Thyroid gland (tissue), 4 donors: Measurements from ENCODE around the gene SLC5A6. TPM values are rescaled to one million over a fixed set of nuclear protein-coding genes. Genes with fewer than 3 reads are reported as not detected.

Source experiments
- DNase-seq, 2 donors: peaks; one replicate each; pipeline ENCODE4 v3.0.0-alpha.2; 2019
- H3K27ac ChIP-seq, 3 donors: fragments of 200-600 bp; sonication (generic); 1 replicate in 2 of 3; 2 replicates in 1 of 3; pipeline ENCODE4 v1.5.1; 2016 to 2019; ENCODE audit warnings: mild to moderate bottlenecking in 1 of 3, moderate library complexity in 1 of 3
- H3K27me3 ChIP-seq: fragments of 200-600 bp; sonication (generic); one replicate; pipeline ENCODE4 v1.5.1; 2019
- H3K36me3 ChIP-seq, 2 donors: fragments of 200-600 bp; sonication (generic); one replicate each; pipeline ENCODE4 v1.5.1; 2016 to 2019
- H3K4me1 ChIP-seq, 2 donors: fragments of 200-600 bp; sonication (generic); one replicate each; pipeline ENCODE4 v1.5.1; 2017 to 2019
- H3K4me3 ChIP-seq, 3 donors: fragments of 200-600 bp; sonication (generic); replicated peaks in 1 of 3; 1 replicate in 2 of 3; 2 replicates in 1 of 3; pipeline ENCODE4 v1.5.1; 2016; ENCODE audit warnings: mild to moderate bottlenecking in 1 of 3
- H3K9me3 ChIP-seq: fragments of 200-600 bp; sonication (generic); one replicate; pipeline ENCODE4 v1.5.1; 2017
- POLR2A ChIP-seq, 2 donors: fragments of 450-650 bp; IDR thresholded peaks; one replicate each; pipeline ENCODE4 v1.6.1; 2017; ENCODE audit warnings: antibody characterized with exemption in 2 of 2, mild to moderate bottlenecking in 2 of 2, moderate library complexity in 1 of 2
- WGBS, 2 donors: methylation state at CpG; one replicate each; pipeline ENCODE4 v1.1.5; 2017; 5-methylcytosine and 5-hydroxymethylcytosine counted together
- intact Hi-C: fragments of 100-400 bp; cut with DNase I; formaldehyde crosslinking; loops from one replicate; pipeline ENCODE4 v1.15.1; 2023
- total RNA-seq, 4 donors: library from RNA; depleted of rRNA; stranded (reverse); fragments of >200 nt; gene quantifications; one replicate each; pipeline ENCODE4 v1.2.3, GENCODE V29; 2016
- TF ChIP-seq, protein P1 (sequence below), 6 experiments: fragments of 200-600 bp in 3 of 6; fragments of 450-650 bp in 3 of 6; sonication (generic) in 3 of 6; IDR thresholded peaks; one replicate each; pipeline ENCODE4 v1.5.1; 2016 to 2019; ENCODE audit warnings: antibody characterized with exemption in 6 of 6, mild to moderate bottlenecking in 2 of 6, inconsistent platforms in 1 of 6, moderate library complexity in 1 of 6

SLC5A6 gene
- total RNA-seq, 4 donors from 2014 or later = 10.9 to 34.0 (median 22.0) TPM

DNA sequence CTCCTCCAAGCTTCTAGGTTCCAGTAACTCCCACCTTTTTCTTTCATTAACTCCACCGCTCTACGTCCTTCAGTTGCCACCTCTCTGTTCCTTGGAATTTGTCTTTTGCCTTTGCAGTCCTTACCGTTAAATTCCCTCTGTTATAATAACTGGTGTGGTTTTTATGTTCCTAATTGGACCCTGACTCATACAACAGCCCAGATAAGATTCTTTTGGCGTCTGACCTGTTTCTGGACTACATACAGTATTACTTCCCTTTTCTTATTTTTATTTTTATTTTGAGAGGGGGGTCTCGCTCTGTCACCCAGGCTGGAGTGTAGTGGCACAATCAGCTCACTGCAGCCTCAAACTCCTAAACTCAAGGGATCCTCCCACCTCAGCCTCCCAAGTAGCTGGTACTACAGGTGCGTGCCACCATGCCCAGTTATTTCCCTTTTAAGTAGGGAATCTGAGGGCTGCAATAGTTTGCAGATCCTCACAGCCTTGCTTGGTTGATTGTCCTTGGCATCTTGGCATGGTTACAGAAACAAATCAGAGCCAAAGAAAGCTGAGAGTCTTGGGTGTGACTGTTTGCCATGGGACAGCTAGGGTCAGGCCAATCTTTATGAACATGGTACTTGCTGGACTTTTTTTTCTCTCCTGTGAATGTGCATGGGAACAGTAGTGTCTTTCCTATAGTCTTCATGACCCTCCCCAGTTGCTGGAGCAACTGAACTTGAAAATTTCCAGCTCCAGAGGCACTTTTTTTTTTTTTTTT is 41.3 kb downstream of the SLC5A6 start:
- no peak overlapping the region for H3K27ac ChIP-seq
- WGBS, 2 donors = 73 to 81% methylated on average over 6 of the region's 6 CpGs

DNA sequence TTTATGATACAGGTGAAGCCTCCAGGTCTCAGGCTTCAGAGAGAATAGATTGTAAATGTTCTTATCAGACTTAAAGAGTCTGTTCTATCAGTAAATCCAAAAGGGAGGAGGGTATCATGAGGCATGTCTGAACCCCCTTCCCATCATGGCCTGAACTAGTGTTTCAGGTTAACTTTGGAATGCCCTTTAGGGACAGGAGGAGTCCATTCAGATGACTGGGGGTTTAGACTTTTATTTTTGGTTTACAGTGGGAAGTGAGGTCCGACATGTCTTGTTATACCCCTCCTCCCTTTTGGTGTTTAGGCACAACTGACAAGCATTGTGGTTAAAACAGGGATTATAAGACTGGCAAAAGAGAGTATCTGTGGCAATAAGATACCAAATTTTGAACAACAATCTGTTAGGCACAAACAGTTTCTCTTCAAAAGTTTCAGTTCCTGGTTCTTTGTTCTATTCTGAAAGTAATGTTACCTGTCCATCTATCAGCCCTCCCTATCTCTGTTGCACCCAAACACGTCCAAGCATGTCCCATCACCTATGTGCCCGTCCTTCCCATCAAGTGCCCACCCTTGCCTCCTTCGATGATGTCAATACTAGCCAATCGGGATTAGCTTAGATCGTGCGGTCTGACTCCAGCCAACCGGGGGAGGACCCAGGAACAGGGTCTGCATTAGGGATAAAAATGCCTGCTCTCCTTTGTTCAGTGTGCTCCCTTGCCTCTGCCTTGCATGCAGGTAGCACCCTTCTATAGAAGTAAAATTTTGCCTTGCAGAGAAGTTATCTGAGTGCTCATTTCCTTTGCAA is 46.9 kb downstream of the SLC5A6 start:
- no peak overlapping the region for H3K27ac ChIP-seq
- intact Hi-C loops = no loop called here
- no peaks in the 10 kb centered on the region for H3K9me3 ChIP-seq
- no peak overlapping the region for H3K4me3 ChIP-seq
- H3K27me3 ChIP-seq = no peaks in the 10 kb centered on the region
- peaks cover 0 to 6% of the 10 kb centered on the region in 2 donors for H3K4me1 ChIP-seq
- DNase-seq = no peak
- H3K36me3 ChIP-seq = no peaks in the 10 kb centered on the region
- 87 to 92% methylated on average over 8 of the region's 8 CpGs for WGBS, 2 donors
- no peak for TF ChIP-seq POLR2A (IDR thresholded peaks at IDR 0.05)
- TF ChIP-seq, protein P1, sequence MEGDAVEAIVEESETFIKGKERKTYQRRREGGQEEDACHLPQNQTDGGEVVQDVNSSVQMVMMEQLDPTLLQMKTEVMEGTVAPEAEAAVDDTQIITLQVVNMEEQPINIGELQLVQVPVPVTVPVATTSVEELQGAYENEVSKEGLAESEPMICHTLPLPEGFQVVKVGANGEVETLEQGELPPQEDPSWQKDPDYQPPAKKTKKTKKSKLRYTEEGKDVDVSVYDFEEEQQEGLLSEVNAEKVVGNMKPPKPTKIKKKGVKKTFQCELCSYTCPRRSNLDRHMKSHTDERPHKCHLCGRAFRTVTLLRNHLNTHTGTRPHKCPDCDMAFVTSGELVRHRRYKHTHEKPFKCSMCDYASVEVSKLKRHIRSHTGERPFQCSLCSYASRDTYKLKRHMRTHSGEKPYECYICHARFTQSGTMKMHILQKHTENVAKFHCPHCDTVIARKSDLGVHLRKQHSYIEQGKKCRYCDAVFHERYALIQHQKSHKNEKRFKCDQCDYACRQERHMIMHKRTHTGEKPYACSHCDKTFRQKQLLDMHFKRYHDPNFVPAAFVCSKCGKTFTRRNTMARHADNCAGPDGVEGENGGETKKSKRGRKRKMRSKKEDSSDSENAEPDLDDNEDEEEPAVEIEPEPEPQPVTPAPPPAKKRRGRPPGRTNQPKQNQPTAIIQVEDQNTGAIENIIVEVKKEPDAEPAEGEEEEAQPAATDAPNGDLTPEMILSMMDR (IDR thresholded peaks at IDR 0.05) = no peak

More for the DNA sequence above, 41.3 kb downstream of the SLC5A6 start:
- H3K9me3 ChIP-seq = no peaks in the 10 kb centered on the region
- peaks cover 0 to 14% of the 10 kb centered on the region in 2 donors for H3K4me1 ChIP-seq
- intact Hi-C loops = no loop called here
- H3K36me3 ChIP-seq = no peaks in the 10 kb centered on the region
- no peak overlapping the region for H3K4me3 ChIP-seq
- peak; percentile 12 to 15 for DNase-seq
- no peak for TF ChIP-seq POLR2A (IDR thresholded peaks at IDR 0.05)
- TF ChIP-seq, protein P1 (IDR thresholded peaks at IDR 0.05) = no peak
- H3K27me3 ChIP-seq = no peaks in the 10 kb centered on the region

DNA sequence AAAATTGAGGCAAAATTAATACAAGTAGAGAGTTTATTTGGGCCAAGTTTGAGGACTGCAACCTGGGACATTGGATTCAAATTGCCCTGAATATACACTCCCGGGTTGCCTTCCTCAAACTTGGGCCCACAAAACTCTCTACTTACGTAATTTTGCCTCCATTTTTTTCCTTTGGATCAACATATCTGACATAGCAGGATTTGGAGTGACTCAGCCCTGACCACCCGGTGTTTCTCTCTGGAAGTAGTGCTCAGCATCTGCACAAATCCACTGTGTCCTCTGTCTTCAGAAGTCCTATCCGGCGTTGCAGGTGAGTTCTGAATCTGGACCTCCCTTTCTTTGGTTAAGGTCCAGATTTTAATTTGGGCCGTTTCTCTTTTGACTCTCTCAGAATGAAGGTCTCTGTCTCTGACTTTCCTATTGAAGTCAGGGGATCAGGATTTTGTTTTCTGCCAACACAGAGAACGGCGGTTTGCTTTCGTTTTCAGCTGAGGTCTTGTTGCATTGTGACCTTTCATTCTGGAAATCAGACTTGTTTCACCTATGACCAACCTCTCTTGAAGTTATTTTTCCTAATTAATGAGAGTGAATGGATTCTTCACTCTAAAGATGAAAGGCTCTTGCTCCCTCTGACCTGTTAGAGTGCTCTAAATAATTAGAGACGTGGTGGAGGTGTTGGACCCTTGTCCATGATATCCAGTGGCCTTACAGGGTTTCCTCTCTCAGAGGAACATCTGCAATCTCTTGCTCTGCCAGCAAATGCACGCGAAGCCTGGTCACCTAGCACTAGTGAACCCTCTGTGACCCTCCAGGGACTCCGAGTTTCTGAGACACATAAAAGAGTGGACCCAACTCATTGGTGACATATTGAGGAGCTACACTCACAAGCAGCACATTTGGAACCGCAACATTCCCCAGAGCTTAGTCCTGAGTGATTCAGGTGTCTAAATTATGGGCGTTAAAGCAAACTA is 49.6 kb downstream of the SLC5A6 start:
- H3K27ac ChIP-seq = no peak overlapping the region
- H3K4me1 ChIP-seq = no peaks in the 10 kb centered on the region
- H3K4me3 ChIP-seq = no peak overlapping the region
- WGBS, 2 donors = 87 to 89% methylated on average over 15 of the region's 15 CpGs
- TF ChIP-seq, protein P1 (IDR thresholded peaks at IDR 0.05) = no peak
- TF ChIP-seq POLR2A (IDR thresholded peaks at IDR 0.05) = no peak
- H3K27me3 ChIP-seq = no peaks in the 10 kb centered on the region
- intact Hi-C loops = no loop called here
- H3K9me3 ChIP-seq = no peaks in the 10 kb centered on the region
- H3K36me3 ChIP-seq = no peaks in the 10 kb centered on the region
- DNase-seq = no peak

DNA sequence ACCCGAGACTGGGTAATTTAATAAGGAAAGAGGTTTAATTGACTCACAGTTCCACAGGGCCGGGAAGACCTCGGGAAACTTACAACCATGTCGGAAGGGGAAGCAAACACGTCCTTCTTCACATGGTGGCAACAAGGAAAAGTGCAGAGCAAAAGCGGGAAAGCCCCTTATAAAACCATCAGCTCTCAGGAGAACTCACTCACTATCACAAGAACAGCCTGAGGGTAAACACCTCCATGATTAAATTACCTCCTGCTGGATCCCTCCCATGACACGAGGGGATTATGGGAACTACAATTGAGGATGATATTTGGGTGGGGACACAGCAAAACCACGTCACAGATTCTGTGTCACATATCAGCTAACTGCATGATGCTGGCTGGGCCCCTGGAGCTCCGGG is 51.9 kb downstream of the SLC5A6 start:
- no peak overlapping the region for H3K27ac ChIP-seq
- H3K27me3 ChIP-seq = no peaks in the 10 kb centered on the region
- 76 to 80% methylated on average over 9 of the region's 9 CpGs for WGBS, 2 donors
- H3K36me3 ChIP-seq = no peaks in the 10 kb centered on the region
- no peak for DNase-seq
- no peak overlapping the region for H3K4me3 ChIP-seq
- no peak for TF ChIP-seq POLR2A (IDR thresholded peaks at IDR 0.05)
- TF ChIP-seq, protein P1 (IDR thresholded peaks at IDR 0.05) = no peak
- intact Hi-C loops = no loop called here
- H3K9me3 ChIP-seq = no peaks in the 10 kb centered on the region
- H3K4me1 ChIP-seq = no peaks in the 10 kb centered on the region
